Medulla oblongata (tissue), 1 donor: ENCODE results near the gene TSC22D3.

Experiments
- DNase-seq: peaks from one replicate; pipeline ENCODE4 v3.0.0-alpha.2; 2015; ENCODE audit errors: extremely low spot score

Gene TSC22D3

GRCh38 chrX:107730991-107731766 is 44.4 kb downstream of the TSC22D3 start:
- DNase-seq: no peak

DNA sequence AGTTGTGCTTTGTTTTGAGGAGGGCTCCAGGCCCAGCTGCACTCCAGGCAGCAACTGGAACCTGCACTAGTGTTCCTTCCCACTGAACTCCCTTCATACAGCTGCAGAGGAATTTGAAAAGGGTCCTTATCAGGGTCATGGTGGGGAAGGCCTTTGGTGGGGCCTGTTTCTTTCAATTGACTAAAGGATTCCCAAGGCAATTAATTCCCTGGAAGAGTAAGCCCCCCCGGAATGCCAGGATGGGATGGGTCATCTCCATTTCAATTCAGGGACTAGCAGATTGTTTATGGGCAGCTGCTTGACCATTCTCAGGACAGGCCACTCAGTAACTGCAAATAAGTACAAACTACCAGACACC is 45.3 kb downstream of the TSC22D3 start:
- DNase-seq: no peak

- DNase-seq: no peak
These were observed 45.9 kb downstream of the TSC22D3 start for GRCh38 chrX:107729558-107730297.

DNA sequence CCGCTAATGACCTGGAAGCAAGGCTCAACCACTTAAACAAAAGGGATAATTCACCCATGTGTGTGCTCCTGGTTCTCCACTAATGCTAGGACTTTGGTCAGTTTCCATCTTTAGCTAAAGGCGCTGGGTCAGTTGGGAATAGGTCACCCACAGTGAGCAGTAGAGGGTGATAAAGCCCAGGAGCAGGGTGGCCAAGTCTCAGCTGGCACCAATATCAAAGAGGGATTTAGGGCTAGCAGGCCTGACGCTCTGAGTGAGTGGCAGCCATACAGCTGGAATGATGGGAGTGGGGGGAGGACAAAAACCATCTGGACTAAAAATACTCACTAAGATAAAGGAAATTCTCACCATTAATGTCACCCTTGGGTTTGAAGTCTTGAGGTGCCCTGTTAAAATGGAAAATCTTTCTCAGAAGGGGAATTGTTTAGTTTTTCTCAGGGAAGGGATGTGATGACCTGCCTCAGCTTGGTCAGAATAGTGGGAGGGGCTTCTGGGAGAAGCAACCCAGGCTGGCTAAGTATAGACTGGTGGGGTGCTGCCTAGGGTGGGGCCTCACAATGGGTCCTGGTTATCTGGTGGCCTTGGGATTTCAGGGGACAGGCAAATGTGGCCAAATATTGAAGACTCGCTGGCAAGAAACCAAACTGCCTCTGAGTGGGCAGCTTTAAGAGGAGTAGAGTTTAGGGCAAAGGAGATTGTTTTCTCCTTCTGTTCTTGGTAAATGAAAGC is 47.1 kb downstream of the TSC22D3 start:
- no peak for DNase-seq

GRCh38 chrX:107726816-107727534 is 48.6 kb downstream of the TSC22D3 start:
- no peak for DNase-seq

DNA sequence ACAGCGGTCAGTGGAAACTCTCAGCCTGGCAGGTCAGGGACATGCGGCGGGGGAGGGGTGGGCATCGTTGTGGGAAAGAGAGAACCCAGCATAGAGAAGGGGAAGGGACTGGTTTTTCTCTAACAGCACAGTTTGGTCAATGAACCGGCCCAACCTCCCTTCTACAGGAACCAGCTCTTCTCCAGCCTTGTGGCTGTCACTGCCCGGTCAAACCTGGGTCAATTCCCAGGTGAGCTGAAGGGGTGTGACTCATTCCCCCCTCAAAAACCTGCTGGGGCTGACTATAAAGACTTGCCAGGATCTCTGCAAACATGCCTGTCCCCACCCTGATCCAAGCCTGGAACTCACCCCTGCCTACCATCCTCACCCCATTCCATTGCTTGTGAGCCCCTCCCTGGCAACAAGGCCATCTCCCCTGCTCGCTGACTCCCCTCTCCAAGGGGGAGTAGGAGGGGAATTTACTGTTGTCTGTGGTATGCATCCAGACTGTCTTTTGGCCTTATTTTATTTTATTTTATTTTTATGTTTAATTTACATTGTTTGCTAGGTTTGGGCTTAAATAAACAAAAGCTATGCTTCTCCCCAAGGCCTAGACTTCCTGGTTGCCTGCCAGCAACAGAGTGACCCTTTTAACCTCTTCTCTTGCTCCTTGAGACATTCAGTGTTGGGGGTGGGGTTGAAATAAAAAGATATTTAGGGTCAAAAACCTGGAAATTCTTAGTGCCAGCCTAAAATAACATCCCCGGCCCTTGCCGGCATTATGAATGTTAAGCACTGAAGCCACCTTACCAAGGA is 49.6 kb downstream of the TSC22D3 start:
- DNase-seq: no peak

DNA sequence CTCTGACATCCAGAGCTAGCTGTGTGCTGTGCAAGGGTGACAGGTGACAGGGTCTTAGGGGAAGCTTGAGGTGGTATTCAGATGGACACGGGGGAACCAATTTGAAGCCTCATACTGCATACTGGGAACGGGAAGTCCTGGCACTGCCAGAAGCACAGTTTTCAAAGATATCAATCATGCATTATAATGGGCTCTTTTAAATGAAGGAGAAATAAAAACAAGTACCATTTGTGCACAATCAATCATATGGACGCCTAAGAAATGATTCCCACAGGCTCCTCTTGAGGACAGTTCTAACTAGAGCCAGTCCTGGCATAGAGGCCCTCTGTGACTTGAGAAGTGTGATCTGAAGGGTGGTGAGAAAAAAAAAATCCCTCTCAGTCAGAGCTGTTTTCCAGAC is 50.9 kb downstream of the TSC22D3 start:
- DNase-seq: no peak

DNA sequence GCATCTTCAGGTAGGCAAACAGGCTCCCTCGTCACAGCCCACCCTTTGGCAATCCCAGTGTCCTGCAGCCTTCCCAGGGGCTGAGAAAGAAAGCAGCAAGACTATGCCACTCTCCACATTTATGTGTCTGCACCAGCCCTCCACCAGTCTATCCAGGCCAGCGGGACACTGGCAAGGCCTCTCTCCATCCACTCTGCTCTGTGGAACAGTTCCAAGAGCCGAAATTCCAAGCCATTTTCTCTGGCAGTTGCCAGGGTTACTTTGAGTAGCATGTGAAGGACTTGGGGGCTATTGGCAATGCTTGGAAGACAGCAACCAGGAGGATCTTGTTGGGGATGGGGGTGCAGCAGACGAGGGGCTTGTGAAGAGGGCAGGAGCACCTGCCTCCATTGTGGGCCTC is 52.1 kb downstream of the TSC22D3 start:
- no peak for DNase-seq

- DNase-seq: no peak
These were observed 53.5 kb downstream of the TSC22D3 start for GRCh38 chrX:107721966-107722707.

- no peak for DNase-seq
These were observed 54.3 kb downstream of the TSC22D3 start for GRCh38 chrX:107721318-107721717.

- peak; percentile 82 for DNase-seq
These were observed 57.4 kb downstream of the TSC22D3 start for GRCh38 chrX:107718156-107718621.

DNA sequence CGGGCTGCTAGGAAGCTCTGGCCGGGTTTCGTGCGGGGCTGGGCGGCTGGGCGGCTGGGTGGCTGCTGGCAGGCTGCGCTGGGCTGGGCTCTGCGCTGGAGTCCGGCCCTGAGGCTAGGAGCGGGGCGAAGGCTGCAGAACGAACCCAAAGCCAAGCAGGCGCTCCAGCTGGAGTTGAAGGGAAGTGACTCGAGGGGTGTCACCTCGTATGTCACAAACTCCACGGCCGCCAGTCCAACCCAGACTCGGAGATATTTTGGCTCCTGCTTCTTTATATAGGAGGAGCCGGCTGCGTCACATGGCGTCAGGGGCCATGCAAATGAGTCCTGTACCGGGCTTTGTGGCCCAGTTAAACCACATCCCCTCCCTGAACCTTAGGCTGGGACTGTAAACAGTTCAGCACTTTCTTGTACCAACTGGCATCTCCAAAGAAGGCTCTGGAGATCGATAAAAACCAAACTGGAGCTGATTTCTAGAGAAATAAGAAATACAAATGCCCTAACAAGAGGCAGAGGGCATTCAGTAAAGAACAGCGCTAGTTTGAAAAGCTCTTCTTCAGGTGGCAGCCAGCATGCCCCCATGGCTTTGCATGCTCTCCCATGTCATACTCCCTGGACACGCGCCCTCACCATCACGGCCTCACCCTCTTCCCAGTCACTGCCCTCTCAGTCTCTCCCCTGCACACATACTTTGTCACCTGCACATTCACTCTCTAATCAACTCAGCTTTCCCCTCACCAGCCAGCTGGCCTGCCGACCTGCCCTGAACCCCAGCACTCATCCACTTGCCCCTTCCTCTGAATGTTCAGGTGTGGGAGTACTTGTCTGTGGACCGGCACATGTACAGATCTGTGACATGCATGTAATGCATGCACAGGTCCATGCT is 58.5 kb downstream of the TSC22D3 start:
- peak; percentile 82 for DNase-seq

DNA sequence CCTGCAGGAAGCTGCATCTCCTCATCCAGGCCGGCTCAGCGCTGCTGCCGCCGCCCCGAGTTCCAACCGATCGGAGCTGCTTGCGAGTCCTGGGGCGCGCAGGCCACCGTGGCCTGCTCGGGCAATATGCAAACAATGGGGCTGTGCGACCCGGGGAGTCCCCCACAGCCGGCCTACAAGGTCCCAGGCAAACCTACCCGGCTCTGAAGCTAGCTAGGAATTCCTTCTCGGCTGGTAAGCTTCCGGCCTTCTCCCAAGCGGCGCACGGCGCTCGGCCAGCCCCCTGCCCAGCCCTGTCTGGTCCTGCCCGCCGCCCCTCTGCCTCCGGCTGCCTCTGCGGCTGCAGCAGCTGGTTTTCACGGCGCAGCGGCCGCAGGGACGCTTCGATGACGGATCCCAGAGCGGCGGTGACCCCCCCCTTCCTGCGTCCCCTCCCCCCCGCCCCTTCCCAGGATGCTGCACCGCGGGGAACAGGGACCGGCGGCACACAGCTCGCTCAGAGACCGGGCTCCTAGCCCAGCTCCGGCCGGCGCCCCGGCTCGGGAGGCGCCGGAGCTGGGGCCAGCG is 59.4 kb downstream of the TSC22D3 start:
- DNase-seq: no peak

GRCh38 chrX:107715331-107716117 is 60.1 kb downstream of the TSC22D3 start:
- peak; percentile 40 for DNase-seq

- DNase-seq: no peak
These were observed 61.2 kb downstream of the TSC22D3 start for GRCh38 chrX:107714206-107714891.

DNA sequence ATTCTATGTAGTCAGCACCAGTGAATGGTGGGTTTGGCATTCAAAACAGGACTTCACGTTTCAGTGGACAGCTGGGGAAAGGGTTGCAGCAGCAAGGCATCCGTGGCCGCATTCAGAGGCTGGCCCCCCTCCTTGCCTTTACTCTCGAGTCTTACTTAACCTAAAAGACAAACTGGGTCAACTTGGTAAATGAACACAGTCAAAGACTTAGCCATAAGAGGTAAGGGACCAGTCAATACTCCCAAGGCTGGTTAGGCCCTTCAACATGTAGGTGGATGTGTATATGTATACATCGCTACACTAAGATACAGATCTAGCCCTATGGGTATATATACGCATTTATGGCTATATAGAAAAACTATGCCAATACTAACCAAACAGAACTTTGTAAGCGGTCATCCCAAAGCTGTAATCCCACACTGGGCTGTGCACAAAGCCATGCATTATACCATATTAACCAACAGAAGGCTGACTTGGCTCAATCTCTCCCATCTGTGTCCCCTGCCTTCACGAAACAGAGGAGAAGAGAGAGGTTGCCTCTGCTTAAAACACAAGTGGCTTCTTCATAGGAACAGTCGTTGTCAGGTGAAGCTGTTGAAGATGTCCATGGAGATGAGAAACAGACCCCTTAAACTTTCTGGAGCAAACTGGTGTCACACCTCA is 61.9 kb downstream of the TSC22D3 start:
- no peak for DNase-seq

DNA sequence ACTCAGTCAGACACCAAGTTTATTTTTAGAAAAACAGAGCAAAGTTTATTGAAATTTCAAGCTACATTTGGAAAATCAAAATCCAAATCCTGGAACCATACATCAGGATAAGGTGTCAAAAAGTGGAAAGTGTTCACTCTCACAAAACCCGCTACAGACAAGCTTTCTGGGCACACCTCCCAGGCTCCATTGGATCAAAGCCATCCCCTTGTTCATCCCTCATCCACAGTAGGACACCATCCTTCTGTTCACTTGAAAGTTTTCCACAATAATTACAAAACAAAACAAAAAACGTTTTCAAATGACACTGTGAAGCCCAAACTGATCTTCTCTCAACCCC is 62.4 kb downstream of the TSC22D3 start:
- no peak for DNase-seq
